ENCODE results near the gene FTHL17. TPM values are rescaled to one million over a fixed set of nuclear protein-coding genes. Genes with fewer than 3 reads are reported as not detected.

The FTHL17 gene
- total and polyA plus RNA-seq, 2 donors from 2014 or later, result not detected

- H3K27ac ChIP-seq (ENCODE audit: low read depth in 2 of 2, low read length in 2 of 2), result no peak overlapping the region
- no peaks in the 10 kb centered on the region for H3K4me1 ChIP-seq (ENCODE audit: control insufficient read depth in 2 of 3, insufficient read depth in 2 of 3, low read depth in 1 of 3, low read length in 3 of 3)
- H3K36me3 ChIP-seq (ENCODE audit: control insufficient read depth in 2 of 3, insufficient read depth in 3 of 3, low read length in 3 of 3), result no peaks in the 10 kb centered on the region
- intact Hi-C loops (cut with DNase I), result no loop called here
- DNase-seq (no peak), FAIRE-seq (peak; percentile 57)
- TF ChIP-seq CTCF (IDR thresholded peaks at IDR 0.05; ENCODE audit: borderline replicate concordance, extremely low read depth, insufficient read depth), result no peak
- H3K9me3 ChIP-seq (ENCODE audit: control insufficient read depth in 2 of 3, insufficient read depth in 1 of 3, low read length in 3 of 3), result no peaks in the 10 kb centered on the region
- H3K9ac ChIP-seq (ENCODE audit: low read length in 3 of 3), result no peak overlapping the region
- H3K4me3 ChIP-seq (ENCODE audit: low read length in 3 of 3), result no peak overlapping the region
- no peaks in the 10 kb centered on the region for H3K27me3 ChIP-seq (ENCODE audit: control insufficient read depth, insufficient read depth, low read length)
Observed at GRCh38 chrX:31098079-31098478, 26.2 kb upstream of the FTHL17 start.

GRCh38 chrX:31093639-31093975 is 21.8 kb upstream of the FTHL17 start:
- no peak overlapping the region for H3K4me3 ChIP-seq (ENCODE audit: low read length in 3 of 3)
- no peaks in the 10 kb centered on the region for H3K9me3 ChIP-seq (ENCODE audit: control insufficient read depth in 2 of 3, insufficient read depth in 1 of 3, low read length in 3 of 3)
- no peak overlapping the region for H3K9ac ChIP-seq (ENCODE audit: low read length in 3 of 3)
- DNase-seq (no peak), FAIRE-seq (no peak)
- H3K36me3 ChIP-seq (ENCODE audit: control insufficient read depth in 2 of 3, insufficient read depth in 3 of 3, low read length in 3 of 3), result no peaks in the 10 kb centered on the region
- H3K27me3 ChIP-seq (ENCODE audit: control insufficient read depth, insufficient read depth, low read length), result no peaks in the 10 kb centered on the region
- no peak overlapping the region for H3K27ac ChIP-seq (ENCODE audit: low read depth in 2 of 2, low read length in 2 of 2)
- TF ChIP-seq CTCF (IDR thresholded peaks at IDR 0.05; ENCODE audit: borderline replicate concordance, extremely low read depth, insufficient read depth), result no peak
- H3K4me1 ChIP-seq (ENCODE audit: control insufficient read depth in 2 of 3, insufficient read depth in 2 of 3, low read depth in 1 of 3, low read length in 3 of 3), result no peaks in the 10 kb centered on the region
- intact Hi-C loops (cut with DNase I), result no loop called here

GRCh38 chrX:31092970-31093638 is 21.3 kb upstream of the FTHL17 start:
- Histone ChIP-seq H3K4me1 (ENCODE audit: control insufficient read depth in 2 of 3, insufficient read depth in 2 of 3, low read depth in 1 of 3, low read length in 3 of 3) (no peaks in the 10 kb centered on the region), H3K36me3 (ENCODE audit: control insufficient read depth in 2 of 3, insufficient read depth in 3 of 3, low read length in 3 of 3) (no peaks in the 10 kb centered on the region), H3K9ac (ENCODE audit: low read length in 3 of 3) (no peak overlapping the region), H3K9me3 (ENCODE audit: control insufficient read depth in 2 of 3, insufficient read depth in 1 of 3, low read length in 3 of 3) (no peaks in the 10 kb centered on the region), H3K27me3 (ENCODE audit: control insufficient read depth, insufficient read depth, low read length) (no peaks in the 10 kb centered on the region), H3K4me3 (ENCODE audit: low read length in 3 of 3) (no peak overlapping the region), H3K27ac (ENCODE audit: low read depth in 2 of 2, low read length in 2 of 2) (no peak overlapping the region)
- FAIRE-seq (no peak), DNase-seq (no peak)
- intact Hi-C loops (cut with DNase I), result no loop called here
- TF ChIP-seq CTCF (IDR thresholded peaks at IDR 0.05; ENCODE audit: borderline replicate concordance, extremely low read depth, insufficient read depth), result no peak

GRCh38 chrX:31092476-31092875 is 20.6 kb upstream of the FTHL17 start:
- no peak overlapping the region for H3K4me3 ChIP-seq (ENCODE audit: low read length in 3 of 3)
- H3K36me3 ChIP-seq (ENCODE audit: control insufficient read depth in 2 of 3, insufficient read depth in 3 of 3, low read length in 3 of 3), result no peaks in the 10 kb centered on the region
- H3K9me3 ChIP-seq (ENCODE audit: control insufficient read depth in 2 of 3, insufficient read depth in 1 of 3, low read length in 3 of 3), result no peaks in the 10 kb centered on the region
- H3K4me1 ChIP-seq (ENCODE audit: control insufficient read depth in 2 of 3, insufficient read depth in 2 of 3, low read depth in 1 of 3, low read length in 3 of 3), result no peaks in the 10 kb centered on the region
- no peak overlapping the region for H3K27ac ChIP-seq (ENCODE audit: low read depth in 2 of 2, low read length in 2 of 2)
- intact Hi-C loops (cut with DNase I), result no loop called here
- DNase-seq, result no peak
- no peak for TF ChIP-seq CTCF (IDR thresholded peaks at IDR 0.05; ENCODE audit: borderline replicate concordance, extremely low read depth, insufficient read depth)
- no peak overlapping the region for H3K9ac ChIP-seq (ENCODE audit: low read length in 3 of 3)
- no peaks in the 10 kb centered on the region for H3K27me3 ChIP-seq (ENCODE audit: control insufficient read depth, insufficient read depth, low read length)
- FAIRE-seq, result no peak
